Liver (tissue), 9 donors: ENCODE data around the gene RRAGB. TPM values are rescaled to one million over a fixed set of nuclear protein-coding genes. Genes with fewer than 3 reads are reported as not detected.
"Not testable (repeated sequence)": the region's sequence is repeated elsewhere in the genome, so short reads cannot be mapped to it uniquely, and the experiment has no call there.

ENCODE experiments used
- DNase-seq: peaks from one replicate; pipeline ENCODE4 v3.0.0-alpha.2; 2017; ENCODE audit warnings: low spot score
- H3K27ac ChIP-seq, 2 donors: one replicate each; pipeline ENCODE4 v1.7.0; 2013; ENCODE audit warnings: inconsistent platforms in 2 of 2, low read length in 2 of 2, control low read depth in 1 of 2, low read depth in 1 of 2, mild to moderate bottlenecking in 1 of 2
- H3K27me3 ChIP-seq, 4 donors: one replicate each; pipeline versions ENCODE4 v1.6.1 to v1.7.0; 2013; ENCODE audit warnings: low read length in 3 of 4, inconsistent platforms in 1 of 4, mild to moderate bottlenecking in 1 of 4, moderate library complexity in 1 of 4; ENCODE audit not compliant: control insufficient read depth in 4 of 4, insufficient read depth in 4 of 4
- H3K36me3 ChIP-seq, 4 donors: one replicate each; pipeline versions ENCODE4 v1.6.1 to v1.7.0; 2013; ENCODE audit warnings: low read length in 3 of 4, mild to moderate bottlenecking in 3 of 4, low read depth in 1 of 4, moderate library complexity in 1 of 4; ENCODE audit not compliant: control insufficient read depth in 4 of 4, insufficient read depth in 3 of 4
- H3K4me1 ChIP-seq, 4 donors: one replicate each; pipeline versions ENCODE4 v1.6.1 to v1.7.0; 2013; ENCODE audit warnings: low read length in 3 of 4, mild to moderate bottlenecking in 3 of 4, moderate library complexity in 1 of 4; ENCODE audit not compliant: control insufficient read depth in 4 of 4, insufficient read depth in 4 of 4
- H3K4me3 ChIP-seq, 3 donors: one replicate each; pipeline versions ENCODE4 v1.6.1 to v1.7.0; 2013; ENCODE audit warnings: low read length in 3 of 3, control low read depth in 1 of 3, low read depth in 1 of 3, mild to moderate bottlenecking in 1 of 3
- H3K9ac ChIP-seq, 2 donors: one replicate each; pipeline ENCODE4 v1.7.0; 2013; ENCODE audit warnings: low read length in 2 of 2, mild to moderate bottlenecking in 2 of 2, moderate library complexity in 2 of 2, control low read depth in 1 of 2, low read depth in 1 of 2
- H3K9me3 ChIP-seq, 4 donors: one replicate each; pipeline versions ENCODE4 v1.6.1 to v1.7.0; 2013; ENCODE audit warnings: low read length in 3 of 4; ENCODE audit not compliant: control insufficient read depth in 4 of 4
- ATF3 ChIP-seq: IDR thresholded peaks from 2 replicates; pipeline ENCODE4 v1.6.1; 2016; ENCODE audit warnings: antibody characterized with exemption
- EGR1 ChIP-seq, 2 donors: IDR thresholded peaks; 2 replicates each; pipeline ENCODE4 v1.6.1; 2016 to 2018; ENCODE audit warnings: antibody characterized with exemption in 2 of 2, low read depth in 2 of 2
- FOXA1 ChIP-seq: IDR thresholded peaks from 2 replicates; pipeline ENCODE4 v1.6.1; 2016; ENCODE audit warnings: antibody characterized with exemption
- FOXA2 ChIP-seq: IDR thresholded peaks from 2 replicates; pipeline ENCODE4 v1.6.1; 2016; ENCODE audit warnings: antibody characterized with exemption
- GABPA ChIP-seq, 2 donors: IDR thresholded peaks in 1 of 2; conservative IDR thresholded peaks in 1 of 2; 2 replicates each; pipeline ENCODE4 v1.6.1; 2016; ENCODE audit warnings: antibody characterized with exemption in 2 of 2, mild to moderate bottlenecking in 1 of 2, moderate library complexity in 1 of 2
- HNF4G ChIP-seq: IDR thresholded peaks from 2 replicates; pipeline ENCODE4 v1.6.1; 2016; ENCODE audit warnings: antibody characterized with exemption
- JUND ChIP-seq, 2 donors: IDR thresholded peaks; 2 replicates each; pipeline ENCODE4 v1.6.1; 2016; ENCODE audit warnings: antibody characterized with exemption in 2 of 2
- MAX ChIP-seq: IDR thresholded peaks from 2 replicates; pipeline ENCODE4 v1.6.1; 2016; ENCODE audit warnings: antibody characterized with exemption
- NR2F2 ChIP-seq: IDR thresholded peaks from 2 replicates; pipeline ENCODE4 v1.6.1; 2016; ENCODE audit warnings: antibody characterized with exemption
- RAD21 ChIP-seq, 2 donors: IDR thresholded peaks; 2 replicates each; pipeline ENCODE4 v1.6.1; 2016; ENCODE audit warnings: antibody characterized with exemption in 2 of 2, mild to moderate bottlenecking in 2 of 2
- REST ChIP-seq: IDR thresholded peaks from 2 replicates; pipeline ENCODE4 v1.6.1; 2016; ENCODE audit warnings: antibody characterized with exemption, mild to moderate bottlenecking
- SP1 ChIP-seq: IDR thresholded peaks from 2 replicates; pipeline ENCODE4 v1.6.1; 2018; ENCODE audit warnings: antibody characterized with exemption, mild to moderate bottlenecking
- TAF1 ChIP-seq: conservative IDR thresholded peaks from 2 replicates; pipeline ENCODE4 v1.6.1; 2016; ENCODE audit warnings: antibody characterized with exemption, mild to moderate bottlenecking
- YY1 ChIP-seq: IDR thresholded peaks from 2 replicates; pipeline ENCODE4 v1.6.1; 2016; ENCODE audit warnings: antibody characterized with exemption, mild to moderate bottlenecking
- ZBTB33 ChIP-seq: IDR thresholded peaks from 2 replicates; pipeline ENCODE4 v1.6.1; 2016; ENCODE audit warnings: antibody characterized with exemption
- WGBS: extraction: QIAGEN DNeasy Blood & Tissue Kit; methylation state at CpG from one replicate; pipeline ENCODE4 v1.1.7; 2013; 5-methylcytosine and 5-hydroxymethylcytosine counted together
- polyA plus RNA-seq, 2 donors: library from polyadenylated mRNA; stranded (reverse) in 1 of 2; unstranded in 1 of 2; fragments of 200-250 nt in 1 of 2; fragments of >200 nt in 1 of 2; fragmentation: Nextera tagmentation in 1 of 2; extraction: Ambion mirVana in 1 of 2; gene quantifications; one replicate each; pipeline versions ENCODE4 v1.2.1 to v1.2.3, GENCODE V29; 2013 to 2015
- total RNA-seq, 2 donors: library from RNA; depleted of rRNA; stranded (reverse); fragments of >200 nt; gene quantifications; one replicate each; pipeline ENCODE4 v1.2.3, GENCODE V29; 2014
- donor health status: healthy.
- donor health status: healthy.
- donor health status: healthy.
- donor health status: healthy.
- donor health status: healthy.

Gene RRAGB
- total and polyA plus RNA-seq, 4 donors = 2.8 to 10.3 (median 8.1) TPM

GRCh38 chrX:55668084-55668483 lies 49.5 kb upstream of the RRAGB start:
- Histone ChIP-seq H3K4me1 (no peaks in the 10 kb centered on the region), H3K9me3 (peaks cover 0 to 2% (median 0%) of the 10 kb centered on the region in 4 donors), H3K4me3 (no peak overlapping the region), H3K27me3 (no peaks in the 10 kb centered on the region), H3K27ac (no peak overlapping the region), H3K9ac (no peak overlapping the region), H3K36me3 (no peaks in the 10 kb centered on the region)
- DNase-seq = no peak
- WGBS = 52% methylated on average over 1 of the region's 1 CpG
- TF ChIP-seq ATF3 (no peak), REST (no peak), EGR1 (IDR thresholded peaks at IDR 0.05; ENCODE audit: low read depth in 2 of 2) (no peak), FOXA2 (no peak), ZBTB33 (no peak), NR2F2 (no peak)

GRCh38 chrX:55688579-55688978 lies 29.0 kb upstream of the RRAGB start:
- 78% methylated on average over 10 of the region's 10 CpGs for WGBS
- H3K27me3 ChIP-seq, H3K4me3 ChIP-seq, H3K9ac ChIP-seq, H3K36me3 ChIP-seq, H3K4me1 ChIP-seq, H3K9me3 ChIP-seq, H3K27ac ChIP-seq, DNase-seq: not testable (repeated sequence)

GRCh38 chrX:55695227-55696018 lies 22.1 kb upstream of the RRAGB start:
- no peak for TF ChIP-seq NR2F2
- no peak for TF ChIP-seq GABPA (IDR thresholded peaks at IDR 0.05 in 1 of 2, conservative IDR thresholded peaks at IDR 0.05 in 1 of 2)
- TF ChIP-seq SP1 = no peak
- TF ChIP-seq ZBTB33 = no peak
- no peak for TF ChIP-seq RAD21 (IDR thresholded peaks at IDR 0.05)
- no peak for TF ChIP-seq FOXA1
- TF ChIP-seq HNF4G = no peak
- no peak for TF ChIP-seq EGR1 (IDR thresholded peaks at IDR 0.05; ENCODE audit: low read depth in 2 of 2)
- no peak for TF ChIP-seq MAX
- TF ChIP-seq TAF1 = no peak
- TF ChIP-seq YY1 = no peak
- no peak for TF ChIP-seq JUND (IDR thresholded peaks at IDR 0.05)
- no peaks in the 10 kb centered on the region for H3K9me3 ChIP-seq

More at GRCh38 chrX:55695227-55696018, 22.1 kb upstream of the RRAGB start:
- no peak overlapping the region for H3K9ac ChIP-seq
- H3K36me3 ChIP-seq = no peaks in the 10 kb centered on the region
- H3K27ac ChIP-seq = no peak overlapping the region
- H3K4me1 ChIP-seq = no peaks in the 10 kb centered on the region
- H3K4me3 ChIP-seq = no peak overlapping the region
- H3K27me3 ChIP-seq = peaks cover 0 to 2% (median 0%) of the 10 kb centered on the region in 4 donors
- WGBS = 64% methylated on average over 5 of the region's 5 CpGs
- no peak for DNase-seq
